GM12872 (cell line): ENCODE results near the gene XPO4.

Experiments
- TF ChIP-seq, protein P1 (sequence below): IDR thresholded peaks from 3 replicates; pipeline ENCODE4 v1.5.1; 2011; ENCODE audit warnings: low read depth, mild to moderate bottlenecking, low read length, moderate library complexity; ENCODE audit not compliant: insufficient read depth

Gene XPO4

DNA sequence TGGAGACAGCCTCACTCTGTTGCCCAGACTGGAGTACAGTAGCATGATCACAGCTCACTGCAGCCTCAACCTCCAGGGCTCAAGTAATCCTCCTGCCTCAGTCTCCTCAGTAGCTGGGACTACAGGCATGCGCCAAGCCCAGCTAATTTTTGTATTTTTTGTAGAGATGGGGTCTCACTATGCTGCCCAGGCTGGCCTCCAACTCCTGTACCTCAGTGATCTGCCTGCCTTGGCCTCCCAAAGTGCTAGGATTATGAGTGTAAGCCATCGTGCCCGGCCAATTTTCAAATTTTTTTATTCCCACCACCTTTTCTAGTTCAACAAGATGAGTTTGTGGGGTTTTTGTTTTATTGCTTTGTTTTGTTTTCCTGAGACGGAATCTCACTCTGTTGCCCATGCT is 31.7 kb downstream of the XPO4 start:
- TF ChIP-seq, protein P1, sequence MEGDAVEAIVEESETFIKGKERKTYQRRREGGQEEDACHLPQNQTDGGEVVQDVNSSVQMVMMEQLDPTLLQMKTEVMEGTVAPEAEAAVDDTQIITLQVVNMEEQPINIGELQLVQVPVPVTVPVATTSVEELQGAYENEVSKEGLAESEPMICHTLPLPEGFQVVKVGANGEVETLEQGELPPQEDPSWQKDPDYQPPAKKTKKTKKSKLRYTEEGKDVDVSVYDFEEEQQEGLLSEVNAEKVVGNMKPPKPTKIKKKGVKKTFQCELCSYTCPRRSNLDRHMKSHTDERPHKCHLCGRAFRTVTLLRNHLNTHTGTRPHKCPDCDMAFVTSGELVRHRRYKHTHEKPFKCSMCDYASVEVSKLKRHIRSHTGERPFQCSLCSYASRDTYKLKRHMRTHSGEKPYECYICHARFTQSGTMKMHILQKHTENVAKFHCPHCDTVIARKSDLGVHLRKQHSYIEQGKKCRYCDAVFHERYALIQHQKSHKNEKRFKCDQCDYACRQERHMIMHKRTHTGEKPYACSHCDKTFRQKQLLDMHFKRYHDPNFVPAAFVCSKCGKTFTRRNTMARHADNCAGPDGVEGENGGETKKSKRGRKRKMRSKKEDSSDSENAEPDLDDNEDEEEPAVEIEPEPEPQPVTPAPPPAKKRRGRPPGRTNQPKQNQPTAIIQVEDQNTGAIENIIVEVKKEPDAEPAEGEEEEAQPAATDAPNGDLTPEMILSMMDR: no peak

DNA sequence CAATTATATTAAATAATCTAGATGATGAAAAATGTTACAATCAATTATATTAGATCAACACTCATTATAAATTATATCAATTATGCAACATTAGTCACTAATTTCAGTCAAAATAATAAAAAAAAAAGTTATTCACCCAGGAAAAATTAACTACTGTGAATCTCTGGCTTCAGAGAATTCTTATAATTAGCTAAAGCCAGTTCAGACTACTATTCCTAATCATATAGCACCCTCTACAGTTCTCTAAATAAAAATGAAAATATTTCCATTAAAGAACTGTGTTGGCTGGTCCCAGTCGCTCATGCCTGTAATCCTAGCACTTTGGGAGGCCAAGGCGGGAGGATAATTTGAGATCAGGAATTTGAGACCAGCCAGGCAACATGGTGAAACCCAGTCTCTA is 33.0 kb downstream of the XPO4 start:
- TF ChIP-seq, protein P1: no peak

DNA sequence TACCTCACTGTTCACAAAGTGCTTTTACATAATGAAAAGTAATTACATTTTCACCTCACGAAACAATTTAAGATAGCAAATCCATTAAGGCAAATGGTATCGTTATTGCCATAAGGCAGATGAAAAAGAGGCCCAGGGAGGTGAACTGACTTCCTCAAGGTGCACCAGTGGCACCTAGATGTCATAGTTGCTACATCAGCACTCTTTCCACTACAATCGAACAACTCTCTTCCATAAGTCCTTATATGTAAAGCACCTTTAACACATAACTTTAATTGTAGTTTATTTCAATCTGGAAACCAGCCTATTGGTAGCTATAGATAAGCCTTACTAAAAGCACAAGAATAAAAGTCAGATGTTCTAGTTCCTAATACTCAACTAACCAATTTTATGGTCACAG is 35.1 kb downstream of the XPO4 start:
- TF ChIP-seq, protein P1: no peak

DNA sequence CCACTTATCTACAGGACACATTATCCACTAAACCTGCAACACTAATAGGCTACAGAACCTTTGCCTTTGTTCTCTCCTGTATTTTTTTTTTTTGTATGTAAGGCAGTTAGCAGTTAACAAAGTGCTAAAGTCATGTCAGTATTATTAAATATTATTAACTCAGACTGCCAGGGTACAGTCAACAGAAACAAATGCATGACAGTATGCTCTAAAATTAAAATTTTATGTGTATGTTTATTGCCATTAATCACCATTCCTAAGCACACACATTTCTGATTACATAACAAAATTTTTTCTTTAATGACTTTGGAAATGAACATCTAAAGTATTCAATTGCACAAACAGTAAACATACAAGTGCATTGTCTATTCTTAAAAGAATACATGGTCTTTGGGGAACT is 41.7 kb downstream of the XPO4 start:
- TF ChIP-seq, protein P1: no peak

DNA sequence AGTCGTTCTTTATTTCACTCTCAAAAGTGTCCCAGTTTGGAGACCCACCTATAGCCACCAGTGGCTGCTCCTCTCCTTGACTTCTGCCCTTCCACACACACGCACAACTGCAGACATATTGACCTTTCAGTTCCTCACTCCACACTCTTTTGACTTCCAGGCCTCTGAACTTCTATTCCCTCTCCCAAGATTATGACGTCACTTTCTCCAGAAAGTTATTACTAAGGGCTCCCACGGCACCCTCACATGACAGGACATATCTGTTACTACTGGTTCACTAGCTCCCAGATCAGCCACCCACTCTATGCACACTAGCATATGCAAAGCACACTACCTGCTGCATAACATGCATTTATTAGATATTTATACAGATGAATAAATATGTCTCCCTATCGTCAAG is 45.9 kb downstream of the XPO4 start:
- TF ChIP-seq, protein P1: no peak

DNA sequence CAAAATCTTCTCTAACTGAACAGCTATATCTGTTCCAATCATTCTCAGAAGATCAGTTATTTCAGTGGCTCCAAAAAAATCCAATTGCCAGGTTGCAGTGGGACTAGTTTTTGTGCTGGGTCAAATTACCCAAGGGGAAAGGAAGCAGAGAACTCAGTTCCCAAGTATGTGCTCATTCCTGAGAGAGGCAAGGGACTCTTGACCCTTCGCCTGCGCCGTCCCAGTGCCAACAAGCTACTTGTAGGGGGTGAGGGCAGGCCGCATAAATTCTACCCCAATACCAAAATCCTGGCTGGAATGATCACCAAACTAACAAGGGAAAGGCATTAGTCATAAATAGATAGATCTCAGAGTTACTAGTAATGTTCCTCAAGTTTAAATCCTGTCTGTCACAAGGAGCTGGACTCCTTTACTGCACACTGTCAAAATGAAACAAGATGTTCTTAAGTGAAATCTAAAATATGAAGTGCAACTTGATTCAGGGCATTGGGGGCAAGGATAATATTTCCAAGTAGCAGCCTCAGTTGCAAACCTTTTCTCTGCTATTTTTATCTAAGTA is 50.6 kb downstream of the XPO4 start:
- TF ChIP-seq, protein P1: no peak

DNA sequence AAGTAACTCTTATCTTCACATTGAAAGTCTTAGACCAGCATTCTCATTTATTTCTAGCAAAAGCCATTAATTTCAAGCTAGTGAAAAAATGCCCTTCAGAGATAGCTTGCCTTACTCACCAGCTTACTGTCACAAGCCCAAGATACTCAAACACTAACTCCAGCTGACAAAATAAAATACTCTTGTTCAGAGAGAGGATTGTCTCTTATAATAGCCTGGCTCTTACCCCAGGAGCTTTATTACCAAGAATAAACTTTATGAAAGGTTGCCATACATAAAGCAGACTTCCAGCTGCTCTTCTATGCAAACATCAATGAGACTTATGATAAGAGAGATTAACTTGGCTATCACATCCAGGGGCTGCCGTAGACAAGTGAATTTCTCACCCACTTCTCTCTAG is 53.6 kb downstream of the XPO4 start:
- TF ChIP-seq, protein P1: no peak
